HEK293T (cell line): ENCODE data around the gene PCDH17.

Experiments used
- CTCF ChIA-PET: fragments of 350-600 bp; formaldehyde crosslinking; extraction: SDS; loops from one replicate; lab custom pipeline; 2021; ENCODE audit warnings: antibody characterized with exemption, inconsistent platforms; lab: Yijun Ruan, JAX
- POLR2A ChIA-PET: fragments of 350-600 bp; formaldehyde crosslinking; extraction: SDS; loops from one replicate; lab custom pipeline; 2020; ENCODE audit warnings: antibody characterized with exemption, inconsistent platforms; lab: Yijun Ruan, JAX
- DNase-seq: peaks from one replicate; pipeline ENCODE4 v3.0.0; 2012; ENCODE audit warnings: mixed read lengths; ENCODE audit errors: extremely low spot score
- ARNT ChIP-seq: fragments of 450-650 bp; IDR thresholded peaks from 2 replicates; pipeline ENCODE4 v1.6.1; 2017; ENCODE audit warnings: mild to moderate bottlenecking
- BHLHE40 ChIP-seq: fragments of 450-650 bp; IDR thresholded peaks from 2 replicates; pipeline ENCODE4 v1.6.1; 2016; ENCODE audit warnings: mild to moderate bottlenecking, moderate library complexity, borderline replicate concordance
- CTBP1 ChIP-seq: fragments of 450-650 bp; IDR thresholded peaks from 2 replicates; pipeline ENCODE4 v1.6.1; 2016; ENCODE audit warnings: borderline replicate concordance
- ELF4 ChIP-seq: fragments of 450-650 bp; IDR thresholded peaks from 2 replicates; pipeline ENCODE4 v1.6.1; 2017; ENCODE audit warnings: antibody characterized with exemption
- FOXA1 ChIP-seq: fragments of 450-650 bp; IDR thresholded peaks from 2 replicates; pipeline ENCODE4 v1.6.1; 2016; ENCODE audit warnings: mild to moderate bottlenecking
- FOXK2 ChIP-seq: fragments of 450-650 bp; IDR thresholded peaks from 2 replicates; pipeline ENCODE4 v1.6.1; 2016; ENCODE audit warnings: mild to moderate bottlenecking
- FOXM1 ChIP-seq: fragments of 450-650 bp; IDR thresholded peaks from 2 replicates; pipeline ENCODE4 v1.6.1; 2017; ENCODE audit warnings: mild to moderate bottlenecking, borderline replicate concordance
- HDGF ChIP-seq: fragments of 450-650 bp; IDR thresholded peaks from 2 replicates; pipeline ENCODE4 v1.6.1; 2017; ENCODE audit warnings: antibody characterized with exemption, borderline replicate concordance
- L3MBTL2 ChIP-seq: fragments of 450-650 bp; conservative IDR thresholded peaks from 2 replicates; pipeline ENCODE4 v1.6.1; 2016; ENCODE audit warnings: mild to moderate bottlenecking
- LEF1 ChIP-seq: fragments of 450-650 bp; IDR thresholded peaks from 2 replicates; pipeline ENCODE4 v1.6.1; 2017; ENCODE audit warnings: mild to moderate bottlenecking, borderline replicate concordance
- NFRKB ChIP-seq: fragments of 450-650 bp; IDR thresholded peaks from 2 replicates; pipeline ENCODE4 v1.6.1; 2016; ENCODE audit warnings: mild to moderate bottlenecking, moderate library complexity
- PKNOX1 ChIP-seq: fragments of 450-650 bp; IDR thresholded peaks from 2 replicates; pipeline ENCODE4 v1.6.1; 2016
- SP1 ChIP-seq: fragments of 450-650 bp; IDR thresholded peaks from 2 replicates; pipeline ENCODE4 v1.6.1; 2017
- SUZ12 ChIP-seq: fragments of 450-650 bp; IDR thresholded peaks from 2 replicates; pipeline ENCODE4 v1.6.1; 2016; ENCODE audit warnings: mild to moderate bottlenecking
- TARDBP ChIP-seq: fragments of 450-650 bp; IDR thresholded peaks from 2 replicates; pipeline ENCODE4 v1.6.1; 2016
- ZNF384 ChIP-seq: fragments of 450-650 bp; IDR thresholded peaks from 2 replicates; pipeline ENCODE4 v1.6.1; 2016

Gene PCDH17

GRCh38 chr13:57698851-57699250 lies 67.3 kb downstream of the PCDH17 start:
- ChIA-PET CTCF (no interaction called here), POLR2A (no interaction called here)
- TF ChIP-seq TARDBP (no peak), PKNOX1 (no peak), ZNF384 (no peak), FOXM1 (no peak), CTBP1 (no peak), SP1 (no peak), L3MBTL2 (no peak), FOXA1 (no peak), FOXK2 (no peak), ARNT (no peak), HDGF (no peak), LEF1 (no peak), NFRKB (no peak), SUZ12 (no peak), BHLHE40 (no peak), ELF4 (no peak)
- no peak for DNase-seq

- TF ChIP-seq HDGF (no peak), PKNOX1 (no peak), FOXK2 (no peak), TARDBP (no peak), SP1 (no peak), LEF1 (no peak), CTBP1 (no peak), SUZ12 (no peak), FOXM1 (no peak), BHLHE40 (no peak), ARNT (no peak), FOXA1 (no peak), NFRKB (no peak), ELF4 (no peak), ZNF384 (no peak)
- ChIA-PET POLR2A (no interaction called here), CTCF (no interaction called here)
- DNase-seq: no peak
Measured at GRCh38 chr13:57704031-57704430, 72.5 kb downstream of the PCDH17 start.

- ChIA-PET CTCF (interaction anchor here (1.4 to 1.9 kb wide), 2 partner anchors 88 to 92 kb away, joined by 3 to 6 read pairs; no protein-coding TSS in a partner anchor), POLR2A (no interaction called here)
- TF ChIP-seq ELF4 (no peak), SUZ12 (no peak), HDGF (no peak), LEF1 (no peak), ARNT (no peak), NFRKB (no peak), SP1 (no peak), TARDBP (no peak)
- DNase-seq: no peak
Measured at GRCh38 chr13:57716295-57716694, 84.8 kb downstream of the PCDH17 start.

GRCh38 chr13:57724486-57725272 lies 93.1 kb downstream of the PCDH17 start:
- CTCF ChIA-PET: interaction anchor here (1.6 kb wide), 1 partner anchor 100 kb away, joined by 5 read pairs; no protein-coding TSS in a partner anchor
- DNase-seq: no peak

GRCh38 chr13:57725480-57725879 lies 93.9 kb downstream of the PCDH17 start:
- ChIA-PET CTCF (no interaction called here), POLR2A (no interaction called here)
- TF ChIP-seq BHLHE40: no peak
- TF ChIP-seq SUZ12: no peak
- TF ChIP-seq CTBP1: no peak
- DNase-seq: no peak

More at GRCh38 chr13:57724486-57725272, 93.1 kb downstream of the PCDH17 start:
- TF ChIP-seq NFRKB: no peak
- no peak for TF ChIP-seq ARNT
- no peak for TF ChIP-seq ELF4
- no peak for TF ChIP-seq CTBP1
- no peak for TF ChIP-seq FOXM1
- no peak for TF ChIP-seq TARDBP
- TF ChIP-seq FOXA1: no peak
- POLR2A ChIA-PET: no interaction called here

GRCh38 chr13:57726981-57727380 lies 95.4 kb downstream of the PCDH17 start:
- ChIA-PET POLR2A (no interaction called here), CTCF (no interaction called here)
- no peak for DNase-seq
- no peak for TF ChIP-seq BHLHE40
- TF ChIP-seq SUZ12: no peak
- TF ChIP-seq CTBP1: no peak
- TF ChIP-seq HDGF: no peak
- TF ChIP-seq SP1: no peak

- TF ChIP-seq SP1: no peak
- TF ChIP-seq ARNT: no peak
- TF ChIP-seq HDGF: no peak
- TF ChIP-seq FOXM1: no peak
- TF ChIP-seq FOXK2: no peak
- TF ChIP-seq ELF4: no peak
- TF ChIP-seq LEF1: no peak
- ChIA-PET POLR2A (no interaction called here), CTCF (no interaction called here)
- DNase-seq: no peak
Measured at GRCh38 chr13:57734306-57734705, 102.8 kb downstream of the PCDH17 start.
